CD14-positive monocyte (primary cell): ENCODE measurements around the gene ZBP1. TPM values are rescaled to one million over a fixed set of nuclear protein-coding genes. Genes with fewer than 3 reads are reported as not detected.
A peak's percentile ranks its signal among the peaks of the same experiment; 100 is the strongest.

Experiments used
- DNase-seq, 3 donors: peaks; one replicate each; pipeline ENCODE4 v3.0.0-alpha.2; 2011 to 2022
- H2AFZ ChIP-seq: 2 replicates; pipeline ENCODE4 v1.6.0; 2012; ENCODE audit warnings: mild to moderate bottlenecking, low read depth, low read length, inconsistent platforms; ENCODE audit not compliant: insufficient read depth, poor library complexity, severe bottlenecking
- H3K27ac ChIP-seq, 2 donors: 1 replicate in 1 of 2; 2 replicates in 1 of 2; pipeline ENCODE4 v1.5.1; 2012 to 2013; ENCODE audit warnings: low read length in 2 of 2, control low read depth in 1 of 2, inconsistent platforms in 1 of 2, low read depth in 1 of 2, mild to moderate bottlenecking in 1 of 2
- H3K27me3 ChIP-seq, 2 donors: one replicate each; pipeline versions ENCODE4 v1.6.0 to v1.6.1; 2011 to 2013; ENCODE audit warnings: low read length in 2 of 2; ENCODE audit not compliant: control insufficient read depth in 2 of 2, insufficient read depth in 2 of 2
- H3K36me3 ChIP-seq, 2 donors: replicated peaks in 1 of 2; 1 replicate in 1 of 2; 2 replicates in 1 of 2; pipeline versions ENCODE4 v1.5.1 to v1.6.1; 2012 to 2013; ENCODE audit warnings: low read length in 2 of 2, control low read depth in 1 of 2, inconsistent platforms in 1 of 2, mild to moderate bottlenecking in 1 of 2; ENCODE audit not compliant: insufficient read depth in 2 of 2, control insufficient read depth in 1 of 2
- H3K4me1 ChIP-seq, 2 donors: 1 replicate in 1 of 2; 2 replicates in 1 of 2; pipeline versions ENCODE4 v1.5.1 to v1.6.1; 2012 to 2013; ENCODE audit warnings: low read length in 2 of 2, control low read depth in 1 of 2, inconsistent platforms in 1 of 2, mild to moderate bottlenecking in 1 of 2, moderate library complexity in 1 of 2; ENCODE audit not compliant: insufficient read depth in 2 of 2, control insufficient read depth in 1 of 2
- H3K4me2 ChIP-seq: replicated peaks from 2 replicates; pipeline ENCODE3; 2012; ENCODE audit warnings: low read length, moderate library complexity, mild to moderate bottlenecking; ENCODE audit not compliant: poor library complexity, severe bottlenecking; ENCODE audit errors: extremely low read depth
- H3K4me3 ChIP-seq, 3 experiments: fragments of 200-600 bp in 1 of 3; sonication (generic) in 1 of 3; replicated peaks in 1 of 3; 1 replicate in 2 of 3; 2 replicates in 1 of 3; pipeline ENCODE4 v1.5.1; 2011 to 2013; ENCODE audit warnings: low read length in 3 of 3, mild to moderate bottlenecking in 3 of 3, control low read depth in 2 of 3, low read depth in 2 of 3, inconsistent platforms in 1 of 3, moderate library complexity in 1 of 3
- H3K79me2 ChIP-seq: 2 replicates; pipeline ENCODE4 v1.6.0; 2012; ENCODE audit warnings: mild to moderate bottlenecking, control low read depth, inconsistent platforms, low read length, moderate library complexity; ENCODE audit not compliant: insufficient read depth
- H3K9ac ChIP-seq: 2 replicates; pipeline ENCODE4 v1.6.0; 2017; ENCODE audit warnings: low read length, mild to moderate bottlenecking; ENCODE audit not compliant: insufficient read depth, poor library complexity, severe bottlenecking
- H3K9me3 ChIP-seq, 2 donors: replicated peaks in 1 of 2; 1 replicate in 1 of 2; 2 replicates in 1 of 2; pipeline versions ENCODE4 v1.5.1 to v1.6.1; 2012 to 2013; ENCODE audit warnings: low read length in 2 of 2, control low read depth in 1 of 2; ENCODE audit not compliant: control insufficient read depth in 1 of 2, insufficient read depth in 1 of 2
- H4K20me1 ChIP-seq: 2 replicates; pipeline ENCODE4 v1.6.0; 2012; ENCODE audit warnings: mild to moderate bottlenecking, low read length, control low read depth, moderate library complexity; ENCODE audit not compliant: insufficient read depth
- H3K27ac Mint-ChIP-seq, 7 donors: one replicate each; pipeline ENCODE4 v1.8.0; 2020; ENCODE audit warnings: mild to moderate bottlenecking in 7 of 7, mixed read lengths in 7 of 7, moderate library complexity in 6 of 7, inconsistent platforms in 2 of 7
- H3K27me3 Mint-ChIP-seq, 3 donors: one replicate each; pipeline ENCODE4 v1.8.0; 2021 to 2022; ENCODE audit warnings: low read depth in 3 of 3, mild to moderate bottlenecking in 3 of 3, mixed read lengths in 3 of 3, moderate library complexity in 3 of 3, inconsistent platforms in 1 of 3
- H3K36me3 Mint-ChIP-seq, 2 donors: one replicate each; pipeline ENCODE4 v1.8.0; 2020; ENCODE audit warnings: mixed read lengths in 2 of 2, inconsistent platforms in 1 of 2, mild to moderate bottlenecking in 1 of 2
- H3K4me1 Mint-ChIP-seq: one replicate; pipeline ENCODE4 v1.8.0; 2020; ENCODE audit warnings: mild to moderate bottlenecking, mixed read lengths
- H3K4me3 Mint-ChIP-seq, 2 donors: one replicate each; pipeline ENCODE4 v1.8.0; 2020; ENCODE audit warnings: mild to moderate bottlenecking in 2 of 2, mixed read lengths in 2 of 2, moderate library complexity in 1 of 2
- H3K9me3 Mint-ChIP-seq, 7 donors: one replicate each; pipeline ENCODE4 v1.8.0; 2020 to 2022; ENCODE audit warnings: mixed read lengths in 7 of 7, mild to moderate bottlenecking in 6 of 7, moderate library complexity in 6 of 7, inconsistent platforms in 2 of 7
- CTCF ChIP-seq: fragments of 200-600 bp; IDR thresholded peaks from one replicate; pipeline ENCODE4 v1.8.0; 2022; ENCODE audit warnings: antibody characterized with exemption, mild to moderate bottlenecking
- WGBS: methylation state at CpG from one replicate; pipeline ENCODE4 v1.1.5; 2013; ENCODE audit warnings: missing lambda C conversion rate; ENCODE audit not compliant: insufficient coverage; 5-methylcytosine and 5-hydroxymethylcytosine counted together
- intact Hi-C, 2 donors: fragments of 100-400 bp; cut with micrococcal nuclease; formaldehyde crosslinking; loops; one replicate each; pipeline versions ENCODE4 v1.15.0 to v1.15.1; 2023
- polyA plus RNA-seq, 3 donors: library from polyadenylated mRNA; depleted of rRNA in 1 of 3; unstranded in 2 of 3; stranded (reverse) in 1 of 3; fragments of 300-500 nt in 2 of 3; fragments of >200 nt in 1 of 3; fragmentation: Illumina TruSeq in 2 of 3; gene quantifications; 1 replicate in 2 of 3; 2 replicates in 1 of 3; pipeline ENCODE4 v1.2.3, GENCODE V29; 2012 to 2021

Gene ZBP1
- polyA plus RNA-seq, 3 donors: 2.8 to 25.9 (median 3.0) TPM

- Histone ChIP-seq H3K36me3 (no peaks in the 10 kb centered on the region), H3K4me2 (no peak overlapping the region), H4K20me1 (no peaks in the 10 kb centered on the region), H3K79me2 (no peaks in the 10 kb centered on the region), H3K9me3 (no peaks in the 10 kb centered on the region), H3K4me3 (no peak overlapping the region), H2AFZ (no peak overlapping the region), H3K27me3 (no peaks in the 10 kb centered on the region), H3K27ac (no peak overlapping the region), H3K4me1 (no peaks in the 10 kb centered on the region), H3K9ac (no peak overlapping the region)
- WGBS: 90% methylated on average over 20 of the region's 22 CpGs
- H3K36me3 Mint-ChIP-seq: no peaks in the 10 kb centered on the region
- H3K9me3 Mint-ChIP-seq: peaks cover 0 to 3% (median 0%) of the 10 kb centered on the region in 7 donors
- H3K27me3 Mint-ChIP-seq: peaks cover 2 to 7% (median 3%) of the 10 kb centered on the region in 3 donors
- intact Hi-C loops: loop anchor here in 1 of 2 donors (5.0 to 10.0 kb wide), 2 partner anchors 58 to 520 kb away; no protein-coding TSS in a partner anchor
- DNase-seq: no peak
- H3K4me3 Mint-ChIP-seq: no peak overlapping the region
- H3K27ac Mint-ChIP-seq: peak overlapping the region in 1 of 7 donors; percentile 42
- peaks cover 2% of the 10 kb centered on the region for H3K4me1 Mint-ChIP-seq
- no peak for TF ChIP-seq CTCF
Measured at GRCh38 chr20:57654998-57655808, 35.0 kb upstream of the ZBP1 start.

GRCh38 chr20:57654363-57654997 lies 34.3 kb upstream of the ZBP1 start:
- Histone ChIP-seq H3K27me3 (no peaks in the 10 kb centered on the region), H3K27ac (no peak overlapping the region), H2AFZ (no peak overlapping the region), H4K20me1 (no peaks in the 10 kb centered on the region), H3K4me3 (no peak overlapping the region), H3K9ac (no peak overlapping the region), H3K9me3 (no peaks in the 10 kb centered on the region), H3K79me2 (no peaks in the 10 kb centered on the region), H3K36me3 (no peaks in the 10 kb centered on the region), H3K4me2 (no peak overlapping the region), H3K4me1 (no peaks in the 10 kb centered on the region)
- peak; percentile 21 to 45 (median 41) for DNase-seq
- Mint-ChIP-seq H3K27ac (no peak overlapping the region), H3K27me3 (peaks cover 4 to 8% (median 8%) of the 10 kb centered on the region in 3 donors), H3K9me3 (no peaks in the 10 kb centered on the region), H3K36me3 (no peaks in the 10 kb centered on the region), H3K4me3 (no peak overlapping the region), H3K4me1 (peaks cover 3% of the 10 kb centered on the region)
- intact Hi-C loops: loop anchor here in 1 of 2 donors (5.0 to 10.0 kb wide), 2 partner anchors 57 to 520 kb away; no protein-coding TSS in a partner anchor
- peak; percentile 92 for TF ChIP-seq CTCF
- WGBS: 53% methylated on average over 10 of the region's 12 CpGs
